Testis (tissue), 3 donors: ENCODE measurements around the gene OSBPL8. TPM values are rescaled to one million over a fixed set of nuclear protein-coding genes. Genes with fewer than 3 reads are reported as not detected.

Source experiments
- DNase-seq: peaks from one replicate; pipeline ENCODE4 v3.0.0-alpha.2; 2019
- H3K27ac ChIP-seq, 2 donors: fragments of 200-600 bp; sonication (generic); one replicate each; pipeline ENCODE4 v1.5.1; 2019
- H3K27me3 ChIP-seq: fragments of 200-600 bp; sonication (generic); one replicate; pipeline ENCODE4 v1.5.1; 2019
- H3K36me3 ChIP-seq: fragments of 200-600 bp; sonication (generic); one replicate; pipeline ENCODE4 v1.5.1; 2017; ENCODE audit warnings: low read depth; ENCODE audit errors: missing control alignments
- H3K4me1 ChIP-seq: fragments of 200-600 bp; sonication (generic); one replicate; pipeline ENCODE4 v1.5.1; 2019
- H3K4me3 ChIP-seq, 2 donors: fragments of 200-600 bp; sonication (generic); one replicate each; pipeline ENCODE4 v1.5.1; 2017 to 2019
- H3K9me3 ChIP-seq: fragments of 200-600 bp; sonication (generic); one replicate; pipeline ENCODE4 v1.5.1; 2017
- CTCF ChIP-seq, 3 experiments: fragments of 450-650 bp in 2 of 3; fragments of 200-600 bp in 1 of 3; sonication (generic) in 1 of 3; IDR thresholded peaks; one replicate each; pipeline ENCODE4 v1.5.1; 2016 to 2019; ENCODE audit warnings: antibody characterized with exemption in 3 of 3, mild to moderate bottlenecking in 2 of 3, moderate library complexity in 1 of 3
- POLR2A ChIP-seq: fragments of 450-650 bp; IDR thresholded peaks from one replicate; pipeline ENCODE4 v1.6.1; 2017; ENCODE audit warnings: antibody characterized with exemption, mild to moderate bottlenecking, moderate library complexity
- WGBS, 2 donors: methylation state at CpG; one replicate each; pipeline ENCODE4 v1.1.5; 2018; 5-methylcytosine and 5-hydroxymethylcytosine counted together
- intact Hi-C: fragments of 100-400 bp; cut with DNase I; formaldehyde crosslinking; loops from one replicate; pipeline ENCODE4 v1.15.1; 2023; ENCODE audit warnings: low total_unique reads
- polyA plus RNA-seq: library from polyadenylated mRNA; stranded (reverse); fragments of 350-450 nt; fragmentation: Illumina TruSeq; extraction: RNeasy Lipid Tissue Mini Kit (QIAGEN cat#74804); gene quantifications from one replicate; pipeline ENCODE4 v1.2.3, GENCODE V29; 2014; ENCODE audit warnings: low read depth, low replicate concordance; ENCODE audit not compliant: insufficient read depth
- total RNA-seq, 2 donors: library from RNA; depleted of rRNA; stranded (reverse); fragments of >200 nt; gene quantifications; one replicate each; pipeline ENCODE4 v1.2.3, GENCODE V29; 2016

OSBPL8 gene
- total and polyA plus RNA-seq, 3 donors from 2014 or later, result 19.1 to 77.5 (median 64.3) TPM

GRCh38 chr12:76568130-76568529, 8.6 kb upstream of the OSBPL8 start:
- intact Hi-C loops, result no loop called here
- Histone ChIP-seq H3K4me1 (peaks cover 6% of the 10 kb centered on the region), H3K27me3 (no peaks in the 10 kb centered on the region), H3K4me3 (no peak overlapping the region), H3K9me3 (no peaks in the 10 kb centered on the region), H3K36me3 (no peaks in the 10 kb centered on the region), H3K27ac (no peak overlapping the region)
- WGBS, 2 donors, result 56 to 68% methylated on average over 3 of the region's 3 CpGs
- TF ChIP-seq CTCF (IDR thresholded peaks at IDR 0.05) (no peak), POLR2A (no peak)
- no peak for DNase-seq

DNA sequence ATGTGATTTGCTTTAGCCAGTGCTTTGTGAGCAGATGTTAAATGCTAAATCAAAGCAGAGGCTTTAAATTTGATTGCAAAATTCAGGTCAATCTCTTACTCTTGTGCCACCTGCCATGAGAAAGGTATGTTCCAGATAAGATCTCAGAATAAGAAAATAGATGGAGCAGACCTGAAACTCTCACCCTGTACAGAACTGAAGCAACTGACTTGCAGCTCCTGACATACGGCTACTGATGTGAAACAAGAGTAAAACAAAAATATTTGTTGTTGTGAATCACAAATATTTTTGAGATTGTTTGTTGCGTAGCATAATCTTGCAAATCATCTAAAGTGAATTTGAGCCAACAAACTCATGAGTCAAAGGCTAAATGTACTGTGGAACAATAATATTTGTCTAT, 3.5 kb upstream of the OSBPL8 start:
- no peaks in the 10 kb centered on the region for H3K36me3 ChIP-seq
- TF ChIP-seq POLR2A (no peak), CTCF (IDR thresholded peaks at IDR 0.05) (no peak)
- H3K9me3 ChIP-seq, result no peaks in the 10 kb centered on the region
- no peaks in the 10 kb centered on the region for H3K27me3 ChIP-seq
- WGBS, 2 donors, result 94 to 100% methylated on average over 2 of the region's 2 CpGs
- intact Hi-C loops, result no loop called here
- no peak for DNase-seq
- H3K4me3 ChIP-seq, result no peak overlapping the region
- no peak overlapping the region for H3K27ac ChIP-seq
- no peaks in the 10 kb centered on the region for H3K4me1 ChIP-seq

DNA sequence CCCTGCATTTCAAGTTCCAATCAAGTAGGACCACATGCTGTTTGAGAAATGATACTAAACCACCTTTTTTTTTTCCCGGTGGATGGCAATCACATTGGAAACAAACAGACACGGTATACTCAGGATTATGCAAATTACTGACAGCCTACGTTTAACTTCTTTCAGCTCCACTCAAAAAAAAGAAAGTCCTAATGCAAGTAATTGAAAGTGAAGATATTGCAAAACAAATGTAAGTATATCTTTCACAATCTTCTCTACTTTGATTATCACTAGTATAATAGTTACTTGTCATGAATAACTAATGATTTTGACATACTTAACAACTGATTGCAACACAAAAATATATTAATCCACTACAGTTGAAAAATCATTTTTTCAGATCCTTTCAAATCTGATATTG, 2.6 kb upstream of the OSBPL8 start:
- no peak for TF ChIP-seq CTCF (IDR thresholded peaks at IDR 0.05)
- no peak for TF ChIP-seq POLR2A
- no peak for DNase-seq
- intact Hi-C loops, result no loop called here
- WGBS, 2 donors, result 55 to 65% methylated on average over 3 of the region's 3 CpGs
- H3K9me3 ChIP-seq, result no peaks in the 10 kb centered on the region
- peaks cover 4% of the 10 kb centered on the region for H3K4me1 ChIP-seq
- no peak overlapping the region for H3K4me3 ChIP-seq
- H3K27ac ChIP-seq, result no peak overlapping the region
- H3K36me3 ChIP-seq, result no peaks in the 10 kb centered on the region
- no peaks in the 10 kb centered on the region for H3K27me3 ChIP-seq

DNA sequence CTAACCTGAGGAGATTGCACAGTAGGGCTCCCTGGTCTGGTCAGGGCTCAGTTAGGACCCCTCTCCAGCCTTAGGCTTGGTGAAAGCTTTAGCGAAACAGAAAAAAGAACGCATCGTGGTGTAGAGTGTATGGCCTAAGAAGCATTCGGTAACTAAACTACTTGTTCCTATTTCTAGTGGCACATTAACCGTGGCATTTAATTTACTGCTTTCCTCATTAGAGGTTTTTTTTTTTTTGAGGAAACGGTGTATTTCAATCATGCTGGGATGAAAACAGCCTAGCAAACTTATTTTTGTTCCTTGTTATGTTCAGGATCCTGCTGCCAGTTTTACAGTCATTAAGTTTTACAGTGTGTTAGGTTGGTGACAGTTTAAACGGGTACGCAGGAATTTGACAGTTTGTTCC, 518 bp upstream of the OSBPL8 start:
- no peak for DNase-seq
- TF ChIP-seq POLR2A (no peak), CTCF (IDR thresholded peaks at IDR 0.05) (no peak)
- peaks cover 4% of the 10 kb centered on the region for H3K4me1 ChIP-seq
- no peaks in the 10 kb centered on the region for H3K27me3 ChIP-seq
- peak overlapping the region; percentile 90 to 91 for H3K4me3 ChIP-seq
- WGBS, 2 donors, result 12 to 15% methylated on average over 8 of the region's 8 CpGs
- intact Hi-C loops, result no loop called here
- no peaks in the 10 kb centered on the region for H3K9me3 ChIP-seq
- H3K27ac ChIP-seq, result peak overlapping the region; percentile 95
- H3K36me3 ChIP-seq, result no peaks in the 10 kb centered on the region

DNA sequence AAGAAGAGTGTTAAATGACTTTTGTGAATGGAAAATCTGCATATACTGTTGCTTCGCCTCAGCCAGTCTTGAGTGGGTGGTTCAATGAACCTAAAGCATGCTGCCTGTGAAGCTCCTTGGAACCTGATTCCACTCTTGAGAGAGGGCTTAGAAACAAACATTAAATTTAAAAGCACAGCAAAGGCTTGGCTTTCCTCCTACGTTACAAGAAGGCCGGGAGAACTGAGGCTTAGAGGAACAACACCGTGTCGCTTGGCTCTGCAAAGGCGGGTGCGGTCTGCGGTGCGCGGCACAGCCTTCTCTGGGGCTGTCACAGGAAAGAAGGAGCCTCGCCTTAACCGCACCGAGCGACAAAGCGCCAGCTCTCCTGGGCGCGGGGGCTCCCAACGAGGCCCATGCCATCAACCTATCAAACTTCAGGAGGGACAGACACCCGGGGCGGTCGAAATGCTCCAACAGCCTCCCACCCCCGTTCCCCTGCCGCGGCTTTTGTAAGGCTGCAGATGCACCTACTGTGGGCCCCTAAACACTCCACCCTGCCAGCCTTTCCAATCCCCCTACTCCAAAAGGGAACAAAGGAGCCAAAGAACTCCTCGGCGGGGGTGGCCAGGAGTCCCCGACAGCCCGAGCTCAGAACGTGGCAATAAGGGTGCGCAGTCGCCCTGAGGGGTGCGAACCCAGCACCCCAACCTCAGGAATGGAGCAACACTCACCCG, 729 bp downstream of the OSBPL8 start:
- peak; percentile 49 for DNase-seq
- intact Hi-C loops, result no loop called here
- H3K27ac ChIP-seq, result peak overlapping the region; percentile 95
- H3K36me3 ChIP-seq, result no peaks in the 10 kb centered on the region
- no peaks in the 10 kb centered on the region for H3K9me3 ChIP-seq
- WGBS, 2 donors, result 0% methylated on average over 31 to 33 of the region's 33 CpGs
- H3K27me3 ChIP-seq, result no peaks in the 10 kb centered on the region
- peaks cover 4% of the 10 kb centered on the region for H3K4me1 ChIP-seq
- TF ChIP-seq CTCF (IDR thresholded peaks at IDR 0.05), result no peak
- no peak for TF ChIP-seq POLR2A
- H3K4me3 ChIP-seq, result peak overlapping the region; percentile 90 to 91
